H1 (cell line): Measurements from ENCODE around the gene RNASE7. TPM values are rescaled to one million over a fixed set of nuclear protein-coding genes. Genes with fewer than 3 reads are reported as not detected.

Source experiments
- CTCF ChIA-PET: fragments of 300-600 bp; sonication (Branson Sonifier 250); formaldehyde crosslinking; loops from one replicate; lab custom pipeline; 2021; ENCODE audit not compliant: partially characterized antibody; lab: Charles Lee
- POLR2A ChIA-PET: fragments of 300-600 bp; sonication (Branson Sonifier 250); formaldehyde crosslinking; loops from one replicate; lab custom pipeline; 2021; ENCODE audit warnings: inconsistent platforms; ENCODE audit not compliant: partially characterized antibody; lab: Charles Lee
- DNase-seq, 2 experiments: peaks; one replicate each; pipeline versions ENCODE4 v3.0.0 to v3.0.0-alpha.2; 2010 to 2022; ENCODE audit warnings: low spot score in 2 of 2, low read depth in 1 of 2, mixed read lengths in 1 of 2
- FAIRE-seq: peaks from 2 replicates; lab custom pipeline; 2011; peaks lifted over from hg19 to GRCh38; lab: Jason Lieb, UNC
- H2AFZ ChIP-seq: 2 replicates; pipeline ENCODE4 v1.8.1; 2012; ENCODE audit warnings: low read length, inconsistent platforms
- H2AK5ac ChIP-seq: 2 replicates; pipeline ENCODE4 v1.6.1; 2013; ENCODE audit warnings: low read depth, low read length
- H2BK120ac ChIP-seq: replicated peaks from 2 replicates; pipeline ENCODE3; 2013; ENCODE audit warnings: low read depth, low read length, inconsistent platforms
- H2BK12ac ChIP-seq: 2 replicates; pipeline ENCODE4 v1.6.1; 2013; ENCODE audit warnings: low read depth, low read length
- H2BK15ac ChIP-seq: 2 replicates; pipeline ENCODE4 v1.6.1; 2013; ENCODE audit warnings: low read length
- H2BK20ac ChIP-seq: 2 replicates; pipeline ENCODE4 v1.6.1; 2013; ENCODE audit warnings: low read length
- H2BK5ac ChIP-seq: 2 replicates; pipeline ENCODE4 v1.6.1; 2013; ENCODE audit warnings: low read depth, low read length
- H3K14ac ChIP-seq: 2 replicates; pipeline ENCODE4 v1.6.1; 2013; ENCODE audit warnings: inconsistent platforms; ENCODE audit not compliant: insufficient read length
- H3K18ac ChIP-seq: 2 replicates; pipeline ENCODE4 v1.6.1; 2013; ENCODE audit warnings: low read length; ENCODE audit errors: extremely low read depth
- H3K23ac ChIP-seq: 2 replicates; pipeline ENCODE4 v1.6.1; 2013; ENCODE audit warnings: inconsistent platforms; ENCODE audit not compliant: insufficient read length
- H3K23me2 ChIP-seq: 2 replicates; pipeline ENCODE4 v1.6.1; 2013; ENCODE audit warnings: low read depth, low read length
- H3K27ac ChIP-seq: 2 replicates; pipeline ENCODE4 v1.6.1; 2011; ENCODE audit warnings: low read depth, low read length, inconsistent platforms
- H3K27me3 ChIP-seq, 4 experiments: replicated peaks in 1 of 4; 1 replicate in 1 of 4; 2 replicates in 3 of 4; pipeline versions ENCODE4 v1.6.1 to v1.8.1; 2011 to 2013; ENCODE audit warnings: low read length in 3 of 4, mild to moderate bottlenecking in 3 of 4, inconsistent platforms in 2 of 4, mixed read lengths in 2 of 4, moderate library complexity in 1 of 4; ENCODE audit not compliant: control insufficient read depth in 3 of 4, insufficient read depth in 3 of 4; ENCODE audit errors: extremely low read depth in 1 of 4
- H3K36me3 ChIP-seq, 4 experiments: 2 replicates each; pipeline versions ENCODE4 v1.6.1 to v1.8.1; 2011 to 2013; ENCODE audit warnings: mild to moderate bottlenecking in 4 of 4, low read length in 3 of 4, moderate library complexity in 2 of 4, control low read depth in 1 of 4, inconsistent platforms in 1 of 4; ENCODE audit not compliant: insufficient read depth in 4 of 4, control insufficient read depth in 2 of 4
- H3K4ac ChIP-seq: replicated peaks from 2 replicates; pipeline ENCODE3; 2013; ENCODE audit warnings: low read length, low read depth, mixed read lengths, inconsistent platforms; ENCODE audit not compliant: insufficient read length
- H3K4me1 ChIP-seq, 4 experiments: replicated peaks in 1 of 4; 1 replicate in 1 of 4; 2 replicates in 3 of 4; pipeline versions ENCODE4 v1.6.1 to v1.8.1; 2011 to 2013; ENCODE audit warnings: low read length in 3 of 4, inconsistent platforms in 2 of 4, mixed read lengths in 1 of 4; ENCODE audit not compliant: insufficient read depth in 4 of 4, control insufficient read depth in 3 of 4
- H3K4me2 ChIP-seq, 2 experiments: 2 replicates each; pipeline versions ENCODE4 v1.6.1 to v1.8.1; 2011 to 2013; ENCODE audit warnings: low read depth in 2 of 2, low read length in 2 of 2, control low read depth in 1 of 2, inconsistent platforms in 1 of 2, mild to moderate bottlenecking in 1 of 2; ENCODE audit not compliant: insufficient read depth in 1 of 2
- H3K4me3 ChIP-seq, 4 experiments: fragments of 200-600, 300-600 bp in 1 of 4; sonication (generic), shearing (Covaris generic), sonication (Bioruptor Twin) in 1 of 4; 2 replicates each; pipeline versions ENCODE4 v1.5.1 to v1.8.1; 2011 to 2016; ENCODE audit warnings: low read length in 4 of 4, low read depth in 3 of 4, control low read depth in 2 of 4, inconsistent platforms in 2 of 4, mild to moderate bottlenecking in 2 of 4, mixed read lengths in 1 of 4, moderate library complexity in 1 of 4; ENCODE audit not compliant: insufficient read depth in 2 of 4; ENCODE audit errors: extremely low read depth in 1 of 4
- H3K56ac ChIP-seq: replicated peaks from 2 replicates; pipeline ENCODE3; 2013; ENCODE audit warnings: low read depth, mild to moderate bottlenecking, mixed read lengths, low read length, inconsistent platforms; ENCODE audit not compliant: insufficient read length
- H3K79me1 ChIP-seq: 2 replicates; pipeline ENCODE4 v1.6.1; 2013; ENCODE audit warnings: low read depth, low read length, control low read depth
- H3K79me2 ChIP-seq, 2 experiments: 2 replicates each; pipeline versions ENCODE4 v1.6.1 to v1.8.1; 2012 to 2013; ENCODE audit warnings: low read length in 2 of 2, mild to moderate bottlenecking in 2 of 2, inconsistent platforms in 1 of 2; ENCODE audit not compliant: insufficient read depth in 2 of 2, control insufficient read depth in 1 of 2
- H3K9ac ChIP-seq, 4 experiments: replicated peaks in 1 of 4; 1 replicate in 1 of 4; 2 replicates in 3 of 4; pipeline versions ENCODE4 v1.6.1 to v1.8.1; 2011 to 2013; ENCODE audit warnings: low read depth in 3 of 4, low read length in 3 of 4, control low read depth in 2 of 4, mild to moderate bottlenecking in 2 of 4, moderate library complexity in 2 of 4, inconsistent platforms in 1 of 4; ENCODE audit errors: extremely low read depth in 1 of 4
- H3K9me3 ChIP-seq, 2 experiments: 2 replicates each; pipeline versions ENCODE4 v1.6.1 to v1.8.1; 2012 to 2013; ENCODE audit warnings: mild to moderate bottlenecking in 2 of 2, moderate library complexity in 2 of 2, control low read depth in 1 of 2, inconsistent platforms in 1 of 2, low read depth in 1 of 2, low read length in 1 of 2, mixed read lengths in 1 of 2; ENCODE audit not compliant: insufficient read depth in 2 of 2
- H4K20me1 ChIP-seq, 2 experiments: replicated peaks in 1 of 2; 2 replicates each; pipeline versions ENCODE3 to v1.8.1; 2011 to 2013; ENCODE audit warnings: inconsistent platforms in 2 of 2, low read length in 2 of 2, mild to moderate bottlenecking in 1 of 2; ENCODE audit not compliant: insufficient read depth in 2 of 2, control insufficient read depth in 1 of 2
- H4K5ac ChIP-seq: 2 replicates; pipeline ENCODE4 v1.6.1; 2013; ENCODE audit warnings: low read length, low read depth, mixed read lengths, inconsistent platforms; ENCODE audit not compliant: insufficient read length
- H4K8ac ChIP-seq: 2 replicates; pipeline ENCODE4 v1.8.0; 2013; ENCODE audit warnings: mild to moderate bottlenecking, moderate library complexity, low read length, inconsistent platforms; ENCODE audit not compliant: insufficient read depth; ENCODE audit errors: extremely low read depth
- H4K91ac ChIP-seq: replicated peaks from 2 replicates; pipeline ENCODE3; 2013; ENCODE audit warnings: low read length, mixed read lengths, inconsistent platforms; ENCODE audit not compliant: insufficient read length
- EP300 ChIP-seq, 2 experiments: IDR thresholded peaks; 1 replicate in 1 of 2; 2 replicates in 1 of 2; pipeline ENCODE4 v1.6.1; 2011 to 2012; ENCODE audit warnings: low read depth in 2 of 2, low read length in 2 of 2, mild to moderate bottlenecking in 2 of 2, borderline replicate concordance in 1 of 2, inconsistent platforms in 1 of 2, moderate library complexity in 1 of 2
- FOSL1 ChIP-seq: IDR thresholded peaks from 2 replicates; pipeline ENCODE4 v1.6.1; 2011; ENCODE audit warnings: mild to moderate bottlenecking, low read depth, low read length, moderate library complexity; ENCODE audit not compliant: insufficient read depth
- GABPA ChIP-seq: IDR thresholded peaks from 2 replicates; pipeline ENCODE4 v1.6.1; 2011; ENCODE audit warnings: mild to moderate bottlenecking, low read length, moderate library complexity, borderline replicate concordance; ENCODE audit not compliant: insufficient read depth
- NRF1 ChIP-seq: IDR thresholded peaks from 2 replicates; pipeline ENCODE4 v1.6.1; 2011; ENCODE audit warnings: mild to moderate bottlenecking, low read depth, low read length, improper control_type of control experiment
- RNF2 ChIP-seq: fragments of 200-900, 300-1000 bp; sonication (generic); IDR thresholded peaks from 2 replicates; pipeline ENCODE4 v1.7.1; 2016; ENCODE audit warnings: borderline replicate concordance, low read depth, mild to moderate bottlenecking, antibody characterized with exemption, low read length; ENCODE audit not compliant: poor library complexity, severe bottlenecking; ENCODE audit errors: missing control alignments
- SIN3A ChIP-seq, 2 experiments: IDR thresholded peaks in 1 of 2; conservative IDR thresholded peaks in 1 of 2; 2 replicates each; pipeline ENCODE4 v1.6.1; 2011 to 2012; ENCODE audit warnings: low read length in 2 of 2, improper control_type of control experiment in 1 of 2, low read depth in 1 of 2, mild to moderate bottlenecking in 1 of 2
- SIX5 ChIP-seq: IDR thresholded peaks from 2 replicates; pipeline ENCODE4 v1.6.1; 2011; ENCODE audit warnings: mild to moderate bottlenecking, low read depth, low read length
- SP2 ChIP-seq: IDR thresholded peaks from 2 replicates; pipeline ENCODE4 v1.6.1; 2012; ENCODE audit warnings: mild to moderate bottlenecking, low read length, inconsistent platforms
- SRF ChIP-seq: IDR thresholded peaks from 2 replicates; pipeline ENCODE4 v1.6.1; 2011; ENCODE audit warnings: mild to moderate bottlenecking, low read depth, low read length, moderate library complexity
- SUZ12 ChIP-seq: fragments of 200-600 bp; sonication (generic); IDR thresholded peaks from 2 replicates; pipeline ENCODE4 v1.6.1; 2012; ENCODE audit warnings: mild to moderate bottlenecking, inconsistent platforms, low read length, moderate library complexity, mixed read lengths
- TCF12 ChIP-seq: IDR thresholded peaks from 2 replicates; pipeline ENCODE4 v1.6.1; 2011; ENCODE audit warnings: low read depth, mild to moderate bottlenecking, low read length
- WGBS, 2 experiments: shearing (Covaris generic) in 1 of 2; methylation state at CpG; one replicate each; pipeline versions ENCODE4 v1.1.6 to v1.1.7; 2013 to 2015; ENCODE audit warnings: low lambda C conversion rate in 2 of 2, mixed read lengths in 2 of 2, inconsistent platforms in 1 of 2, low coverage in 1 of 2, missing lambda C conversion rate in 1 of 2; ENCODE audit not compliant: insufficient replicate concordance in 2 of 2, insufficient coverage in 1 of 2, insufficient read length in 1 of 2; ENCODE audit errors: extremely low coverage in 1 of 2, missing lambda C conversion rate in 1 of 2; 5-methylcytosine and 5-hydroxymethylcytosine counted together
- polyA plus RNA-seq, 7 experiments: library from polyadenylated mRNA; depleted of rRNA in 3 of 7; stranded (reverse) in 5 of 7; unstranded in 2 of 7; fragments of >200 nt in 5 of 7; fragments of 200-250 nt in 2 of 7; gene quantifications; 1 replicate in 5 of 7; 2 replicates in 1 of 7; 4 replicates in 1 of 7; pipeline versions ENCODE4 v1.2.1 to v1.2.3, GENCODE V29; 2011 to 2013; ENCODE audit warnings: missing spikeins in 2 of 7, mixed read lengths in 2 of 7
- total RNA-seq: library from RNA; stranded (reverse); fragmentation: NEBNext Ultra II Directional; extraction: Animal tissue kit (Norgen Biotek cat#: 25700); gene quantifications from 2 replicates; pipeline ENCODE4 v1.2.1, GENCODE V29; 2021

The RNASE7 gene
- total and polyA plus RNA-seq, 2 of the 8 experiments (the other 6 are each of a cell fraction or from before 2014, with no cell fraction given), result not detected

DNA sequence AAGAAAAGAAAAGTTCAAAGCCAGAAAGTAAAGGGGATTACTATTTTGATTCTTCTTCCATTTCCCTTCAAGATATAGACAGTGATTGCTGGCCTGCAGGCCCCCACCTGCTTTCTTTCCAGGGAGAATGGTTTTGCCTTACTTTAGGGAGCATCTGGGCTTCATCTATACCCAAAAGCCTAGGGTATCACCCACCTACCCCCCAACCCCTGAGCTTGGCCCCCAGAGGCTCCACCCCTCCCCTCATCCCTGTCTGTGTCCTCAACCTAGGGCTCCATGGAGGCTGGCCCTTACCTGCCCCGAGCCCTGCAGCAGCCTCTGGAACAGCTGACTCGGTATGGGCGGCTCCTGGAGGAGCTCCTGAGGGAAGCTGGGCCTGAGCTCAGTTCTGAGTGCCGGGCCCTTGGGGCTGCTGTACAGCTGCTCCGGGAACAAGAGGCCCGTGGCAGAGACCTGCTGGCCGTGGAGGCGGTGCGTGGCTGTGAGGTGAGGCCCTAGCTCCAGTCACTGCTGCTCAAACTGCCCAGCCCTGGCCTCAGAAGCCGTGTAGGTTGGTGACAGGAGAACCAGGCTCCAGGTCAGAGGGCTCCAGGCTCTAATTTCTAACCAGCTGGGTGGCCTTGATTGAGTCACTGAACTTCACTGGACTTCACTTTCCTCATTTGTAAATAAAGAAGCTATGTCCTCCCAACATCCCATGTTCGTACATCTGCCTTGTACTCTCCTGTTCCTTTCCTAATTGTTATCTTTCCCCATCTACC, 41.6 kb downstream of the RNASE7 start:
- no peak for FAIRE-seq
- POLR2A ChIA-PET, result interaction anchor here (0.8 to 12.4 kb wide), 11 partner anchors 8 to 69 kb away, joined by 3 to 245 read pairs (median 4); partner anchors contain the start of genes ARHGEF40, RNASE8 and ZNF219
- TF ChIP-seq NRF1 (no peak), TCF12 (no peak), EP300 (IDR thresholded peaks at IDR 0.05; ENCODE audit: borderline replicate concordance in 1 of 2, low read depth in 2 of 2, low read length in 2 of 2) (no peak), FOSL1 (no peak), SIX5 (no peak), SUZ12 (no peak), SP2 (no peak), GABPA (no peak), SIN3A (conservative IDR thresholded peaks at IDR 0.05 in 1 of 2, IDR thresholded peaks at IDR 0.05 in 1 of 2; ENCODE audit: low read depth in 1 of 2, low read length in 2 of 2) (no peak), SRF (no peak), RNF2 (no peak)

More for the DNA sequence above, 41.6 kb downstream of the RNASE7 start:
- DNase-seq, result no peak
- no peak overlapping the region for H2AK5ac ChIP-seq
- no peak overlapping the region for H3K4ac ChIP-seq
- no peaks in the 10 kb centered on the region for H3K27me3 ChIP-seq
- peaks cover 25 to 79% (median 61%) of the 10 kb centered on the region in 4 experiments for H3K36me3 ChIP-seq
- H3K9me3 ChIP-seq, result no peaks in the 10 kb centered on the region
- no peak overlapping the region for H2BK5ac ChIP-seq
- CTCF ChIA-PET, result interaction anchor here (0.7 to 10.2 kb wide), 9 partner anchors 9 to 415 kb away, joined by 3 to 148 read pairs (median 5); partner anchors contain the start of gene TMEM253
- H2BK20ac ChIP-seq, result no peak overlapping the region
- H3K79me2 ChIP-seq, result no peaks in the 10 kb centered on the region
- no peak overlapping the region for H2AFZ ChIP-seq
- peaks cover 0 to 5% (median 0%) of the 10 kb centered on the region in 4 experiments; a peak in 2 of 7 replicates for H3K4me1 ChIP-seq
- no peak overlapping the region for H2BK120ac ChIP-seq
- H3K56ac ChIP-seq, result no peak overlapping the region
- WGBS, 2 experiments, result 88 to 100% methylated on average over 1 to 11 of the region's 11 CpGs
- H4K8ac ChIP-seq, result no peak overlapping the region
- no peak overlapping the region for H3K23ac ChIP-seq
- no peak overlapping the region for H3K4me2 ChIP-seq
- no peak overlapping the region for H4K91ac ChIP-seq
- H3K18ac ChIP-seq, result no peak overlapping the region
- no peak overlapping the region for H3K27ac ChIP-seq
- no peaks in the 10 kb centered on the region for H3K23me2 ChIP-seq
- no peak overlapping the region for H3K14ac ChIP-seq
- H3K9ac ChIP-seq, result no peak overlapping the region
- no peak overlapping the region for H2BK12ac ChIP-seq
- H2BK15ac ChIP-seq, result no peak overlapping the region
- H3K79me1 ChIP-seq, result no peaks in the 10 kb centered on the region; the same call in 1 of the 2 replicates
- H4K5ac ChIP-seq, result no peak overlapping the region
- H3K4me3 ChIP-seq, result no peak overlapping the region
- peaks cover 6 to 7% of the 10 kb centered on the region in 2 experiments for H4K20me1 ChIP-seq
